WTC11 (cell line): ENCODE measurements around the gene STX12. TPM values are rescaled to one million over a fixed set of nuclear protein-coding genes. Genes with fewer than 3 reads are reported as not detected.

ENCODE experiments used
- ATAC-seq: fragments of 200-7000 bp; cut with Tn5 transposase; 2 replicates; pipeline ENCODE4 v1.10.0; 2021; ENCODE audit warnings: mild to moderate bottlenecking, moderate library complexity
- CTCF ChIA-PET: fragments of 300-600 bp; sonication (Branson Sonifier 250); formaldehyde crosslinking; loops from one replicate; lab custom pipeline; 2021; ENCODE audit warnings: antibody characterized with exemption; lab: Charles Lee
- POLR2A ChIA-PET: fragments of 350-600 bp; sonication (Branson Sonifier 250); formaldehyde crosslinking; loops from one replicate; lab custom pipeline; 2021; ENCODE audit warnings: antibody characterized with exemption; lab: Charles Lee
- DNase-seq: peaks from one replicate; pipeline ENCODE4 v3.0.0; 2021; ENCODE audit warnings: low spot score
- H3K27ac Mint-ChIP-seq: 2 replicates; pipeline ENCODE4 v1.8.0; 2021; ENCODE audit warnings: mixed read lengths
- H3K27me3 Mint-ChIP-seq: 2 replicates; pipeline ENCODE4 v1.8.0; 2021; ENCODE audit warnings: low read depth, mild to moderate bottlenecking, moderate library complexity, mixed read lengths
- H3K36me3 Mint-ChIP-seq: 2 replicates; pipeline ENCODE4 v1.8.0; 2021; ENCODE audit warnings: mixed read lengths
- H3K4me1 Mint-ChIP-seq: 2 replicates; pipeline ENCODE4 v1.8.0; 2022; ENCODE audit warnings: mixed read lengths
- H3K4me3 Mint-ChIP-seq: 2 replicates; pipeline ENCODE4 v1.8.0; 2021; ENCODE audit warnings: mild to moderate bottlenecking, moderate library complexity, mixed read lengths
- H3K9me3 Mint-ChIP-seq: 2 replicates; pipeline ENCODE4 v1.8.0; 2021; ENCODE audit warnings: mixed read lengths
- CREM ChIP-seq: sonication (generic); formaldehyde crosslinking; IDR thresholded peaks from 2 replicates; pipeline ENCODE4 v1.8.1; 2022; ENCODE audit warnings: mild to moderate bottlenecking, missing genetic modification reagents, moderate library complexity
- EMX1 ChIP-seq: fragments of 250-450 bp; sonication (Bioruptor Pico); IDR thresholded peaks from 2 replicates; pipeline ENCODE4 v1.8.0; 2021; ENCODE audit warnings: mild to moderate bottlenecking
- ERG ChIP-seq: fragments of 250-450 bp; sonication (Bioruptor Pico); IDR thresholded peaks from 2 replicates; pipeline ENCODE4 v1.8.0; 2021; ENCODE audit warnings: mild to moderate bottlenecking
- FOXP4 ChIP-seq: sonication (generic); formaldehyde crosslinking; IDR thresholded peaks from 2 replicates; pipeline ENCODE4 v1.8.0; 2022; ENCODE audit warnings: mild to moderate bottlenecking, missing genetic modification reagents
- GABPB1 ChIP-seq: sonication (generic); formaldehyde crosslinking; IDR thresholded peaks from 2 replicates; pipeline ENCODE4 v1.8.1; 2023; ENCODE audit warnings: mild to moderate bottlenecking, missing genetic modification reagents
- GRHL2 ChIP-seq: fragments of 250-450 bp; sonication (Bioruptor Pico); IDR thresholded peaks from 2 replicates; pipeline ENCODE4 v1.8.0; 2022; ENCODE audit warnings: mild to moderate bottlenecking, moderate library complexity; ENCODE audit not compliant: insufficient replicate concordance, severe bottlenecking
- GTF2I ChIP-seq: fragments of 250-450 bp; sonication (Bioruptor Pico); conservative IDR thresholded peaks from 2 replicates; pipeline ENCODE4 v1.4.0; 2021; ENCODE audit warnings: mild to moderate bottlenecking
- HMGA2 ChIP-seq: fragments of 250-450 bp; sonication (Bioruptor Pico); IDR thresholded peaks from 2 replicates; pipeline ENCODE4 v1.4.0; 2021; ENCODE audit warnings: mild to moderate bottlenecking, moderate library complexity
- IRF2 ChIP-seq: sonication (generic); formaldehyde crosslinking; IDR thresholded peaks from 2 replicates; pipeline ENCODE4 v1.8.0; 2022; ENCODE audit warnings: low read depth, missing genetic modification reagents, borderline replicate concordance
- JUN ChIP-seq: sonication (generic); formaldehyde crosslinking; IDR thresholded peaks from 2 replicates; pipeline ENCODE4 v1.8.0; 2023; ENCODE audit warnings: mild to moderate bottlenecking, missing genetic modification reagents
- MLX ChIP-seq: sonication (generic); formaldehyde crosslinking; IDR thresholded peaks from 2 replicates; pipeline ENCODE4 v1.8.1; 2023; ENCODE audit warnings: mild to moderate bottlenecking, missing genetic modification reagents, moderate library complexity
- NR2C2 ChIP-seq: sonication (generic); formaldehyde crosslinking; IDR thresholded peaks from 2 replicates; pipeline ENCODE4 v1.8.0; 2022; ENCODE audit warnings: mild to moderate bottlenecking, missing genetic modification reagents
- SMAD4 ChIP-seq: sonication (generic); formaldehyde crosslinking; IDR thresholded peaks from 2 replicates; pipeline ENCODE4 v1.8.0; 2022; ENCODE audit warnings: mild to moderate bottlenecking, missing genetic modification reagents
- SP1 ChIP-seq: sonication (generic); formaldehyde crosslinking; conservative IDR thresholded peaks from 2 replicates; pipeline ENCODE4 v1.8.1; 2022; ENCODE audit warnings: missing genetic modification reagents
- ZNF263 ChIP-seq: sonication (generic); formaldehyde crosslinking; IDR thresholded peaks from 2 replicates; pipeline ENCODE4 v1.8.1; 2022; ENCODE audit warnings: low read depth, mild to moderate bottlenecking, moderate library complexity, missing genetic modification reagents
- ZNF416 ChIP-seq: fragments of 250-450 bp; sonication (Bioruptor Pico); IDR thresholded peaks from 2 replicates; pipeline ENCODE4 v1.9.0; 2021; ENCODE audit warnings: mild to moderate bottlenecking, inconsistent platforms
- ZNF671 ChIP-seq: fragments of 250-450 bp; sonication (Bioruptor Pico); IDR thresholded peaks from 2 replicates; pipeline ENCODE4 v1.8.0; 2021; ENCODE audit warnings: mild to moderate bottlenecking
- total RNA-seq: library from RNA; stranded (reverse); gene quantifications from 3 replicates; pipeline ENCODE4 v1.2.3, GENCODE V29; 2021
- TF ChIP-seq, protein P1 (sequence below): sonication (generic); formaldehyde crosslinking; IDR thresholded peaks from 2 replicates; pipeline ENCODE4 v1.8.1; 2022; ENCODE audit warnings: low read depth, mild to moderate bottlenecking, moderate library complexity, missing genetic modification reagents, borderline replicate concordance
- TF ChIP-seq, protein P2 (sequence below): sonication (generic); formaldehyde crosslinking; IDR thresholded peaks from 2 replicates; pipeline ENCODE4 v1.8.1; 2022; ENCODE audit warnings: mild to moderate bottlenecking, missing genetic modification reagents, moderate library complexity, borderline replicate concordance
- TF ChIP-seq, protein P3 (sequence below): sonication (generic); formaldehyde crosslinking; IDR thresholded peaks from 2 replicates; pipeline ENCODE4 v1.8.0; 2023; ENCODE audit warnings: mild to moderate bottlenecking, missing genetic modification reagents

Gene STX12
- total RNA-seq, 1 experiment from 2014 or later: 10.3 TPM

DNA sequence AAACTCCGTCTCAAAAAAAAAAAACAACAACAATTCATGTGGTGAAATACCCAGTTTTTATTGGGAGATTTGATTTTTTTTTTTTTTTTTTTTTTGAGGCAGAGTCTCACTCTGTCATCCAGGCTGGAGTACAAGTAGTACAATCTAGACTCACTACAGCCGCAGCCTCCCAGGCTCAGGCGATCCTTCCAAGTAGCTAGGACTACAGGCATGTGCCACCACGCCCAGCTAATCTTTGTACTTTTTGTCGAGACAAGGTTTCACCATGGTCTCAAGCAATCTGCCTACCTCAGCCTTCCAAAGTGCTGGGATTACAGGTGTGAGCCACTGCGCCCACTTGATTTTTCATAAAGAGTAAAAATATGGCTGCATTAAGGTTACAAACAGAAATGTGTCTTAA, 31.9 kb upstream of the STX12 start:
- Mint-ChIP-seq H3K4me1 (no peaks in the 10 kb centered on the region), H3K27ac (no peak overlapping the region), H3K9me3 (peaks cover 5% of the 10 kb centered on the region; the same call in 1 of the 2 replicates), H3K36me3 (peaks cover 31% of the 10 kb centered on the region), H3K27me3 (no peaks in the 10 kb centered on the region), H3K4me3 (no peak overlapping the region)
- ATAC-seq: no peak
- DNase-seq: no peak
- TF ChIP-seq, protein P1, sequence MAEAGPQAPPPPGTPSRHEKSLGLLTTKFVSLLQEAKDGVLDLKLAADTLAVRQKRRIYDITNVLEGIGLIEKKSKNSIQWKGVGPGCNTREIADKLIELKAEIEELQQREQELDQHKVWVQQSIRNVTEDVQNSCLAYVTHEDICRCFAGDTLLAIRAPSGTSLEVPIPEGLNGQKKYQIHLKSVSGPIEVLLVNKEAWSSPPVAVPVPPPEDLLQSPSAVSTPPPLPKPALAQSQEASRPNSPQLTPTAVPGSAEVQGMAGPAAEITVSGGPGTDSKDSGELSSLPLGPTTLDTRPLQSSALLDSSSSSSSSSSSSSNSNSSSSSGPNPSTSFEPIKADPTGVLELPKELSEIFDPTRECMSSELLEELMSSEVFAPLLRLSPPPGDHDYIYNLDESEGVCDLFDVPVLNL (CRISPR knock-in tag): no peak
- no peak for TF ChIP-seq NR2C2 (CRISPR knock-in tag)
- TF ChIP-seq FOXP4 (CRISPR knock-in tag): no peak
- TF ChIP-seq CREM (CRISPR knock-in tag): no peak
- no peak for TF ChIP-seq JUN
- no peak for TF ChIP-seq ERG (CRISPR knock-in tag)
- TF ChIP-seq ZNF263 (CRISPR knock-in tag): no peak
- TF ChIP-seq SP1: no peak
- no peak for TF ChIP-seq HMGA2 (CRISPR knock-in tag)
- TF ChIP-seq GTF2I (CRISPR knock-in tag): no peak
- no peak for TF ChIP-seq IRF2 (CRISPR knock-in tag)
- no peak for TF ChIP-seq ZNF416 (CRISPR knock-in tag)
- TF ChIP-seq, protein P2, sequence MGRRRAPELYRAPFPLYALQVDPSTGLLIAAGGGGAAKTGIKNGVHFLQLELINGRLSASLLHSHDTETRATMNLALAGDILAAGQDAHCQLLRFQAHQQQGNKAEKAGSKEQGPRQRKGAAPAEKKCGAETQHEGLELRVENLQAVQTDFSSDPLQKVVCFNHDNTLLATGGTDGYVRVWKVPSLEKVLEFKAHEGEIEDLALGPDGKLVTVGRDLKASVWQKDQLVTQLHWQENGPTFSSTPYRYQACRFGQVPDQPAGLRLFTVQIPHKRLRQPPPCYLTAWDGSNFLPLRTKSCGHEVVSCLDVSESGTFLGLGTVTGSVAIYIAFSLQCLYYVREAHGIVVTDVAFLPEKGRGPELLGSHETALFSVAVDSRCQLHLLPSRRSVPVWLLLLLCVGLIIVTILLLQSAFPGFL: no peak
- TF ChIP-seq, protein P3, sequence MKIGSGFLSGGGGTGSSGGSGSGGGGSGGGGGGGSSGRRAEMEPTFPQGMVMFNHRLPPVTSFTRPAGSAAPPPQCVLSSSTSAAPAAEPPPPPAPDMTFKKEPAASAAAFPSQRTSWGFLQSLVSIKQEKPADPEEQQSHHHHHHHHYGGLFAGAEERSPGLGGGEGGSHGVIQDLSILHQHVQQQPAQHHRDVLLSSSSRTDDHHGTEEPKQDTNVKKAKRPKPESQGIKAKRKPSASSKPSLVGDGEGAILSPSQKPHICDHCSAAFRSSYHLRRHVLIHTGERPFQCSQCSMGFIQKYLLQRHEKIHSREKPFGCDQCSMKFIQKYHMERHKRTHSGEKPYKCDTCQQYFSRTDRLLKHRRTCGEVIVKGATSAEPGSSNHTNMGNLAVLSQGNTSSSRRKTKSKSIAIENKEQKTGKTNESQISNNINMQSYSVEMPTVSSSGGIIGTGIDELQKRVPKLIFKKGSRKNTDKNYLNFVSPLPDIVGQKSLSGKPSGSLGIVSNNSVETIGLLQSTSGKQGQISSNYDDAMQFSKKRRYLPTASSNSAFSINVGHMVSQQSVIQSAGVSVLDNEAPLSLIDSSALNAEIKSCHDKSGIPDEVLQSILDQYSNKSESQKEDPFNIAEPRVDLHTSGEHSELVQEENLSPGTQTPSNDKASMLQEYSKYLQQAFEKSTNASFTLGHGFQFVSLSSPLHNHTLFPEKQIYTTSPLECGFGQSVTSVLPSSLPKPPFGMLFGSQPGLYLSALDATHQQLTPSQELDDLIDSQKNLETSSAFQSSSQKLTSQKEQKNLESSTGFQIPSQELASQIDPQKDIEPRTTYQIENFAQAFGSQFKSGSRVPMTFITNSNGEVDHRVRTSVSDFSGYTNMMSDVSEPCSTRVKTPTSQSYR (CRISPR knock-in tag): no peak
- TF ChIP-seq ZNF671: no peak
- no peak for TF ChIP-seq GRHL2 (CRISPR knock-in tag)
- no peak for TF ChIP-seq SMAD4 (CRISPR knock-in tag)
- no peak for TF ChIP-seq MLX
- TF ChIP-seq EMX1 (CRISPR knock-in tag): no peak
- no peak for TF ChIP-seq GABPB1 (CRISPR knock-in tag)
- ChIA-PET POLR2A (no interaction called here), CTCF (interaction anchor here (1.6 kb wide), 1 partner anchor 72 kb away, joined by 4 read pairs; no protein-coding TSS in a partner anchor)
